GM19240 (cell line): Measurements from ENCODE around the gene ZNF302.

Experiments
- DNase-seq: peaks from one replicate; pipeline ENCODE4 v3.0.0; 2011; ENCODE audit warnings: low spot score; ENCODE audit not compliant: insufficient read length

ZNF302 gene

GRCh38 chr19:34731964-34732363, 54.5 kb downstream of the ZNF302 start:
- DNase-seq = no peak

DNA sequence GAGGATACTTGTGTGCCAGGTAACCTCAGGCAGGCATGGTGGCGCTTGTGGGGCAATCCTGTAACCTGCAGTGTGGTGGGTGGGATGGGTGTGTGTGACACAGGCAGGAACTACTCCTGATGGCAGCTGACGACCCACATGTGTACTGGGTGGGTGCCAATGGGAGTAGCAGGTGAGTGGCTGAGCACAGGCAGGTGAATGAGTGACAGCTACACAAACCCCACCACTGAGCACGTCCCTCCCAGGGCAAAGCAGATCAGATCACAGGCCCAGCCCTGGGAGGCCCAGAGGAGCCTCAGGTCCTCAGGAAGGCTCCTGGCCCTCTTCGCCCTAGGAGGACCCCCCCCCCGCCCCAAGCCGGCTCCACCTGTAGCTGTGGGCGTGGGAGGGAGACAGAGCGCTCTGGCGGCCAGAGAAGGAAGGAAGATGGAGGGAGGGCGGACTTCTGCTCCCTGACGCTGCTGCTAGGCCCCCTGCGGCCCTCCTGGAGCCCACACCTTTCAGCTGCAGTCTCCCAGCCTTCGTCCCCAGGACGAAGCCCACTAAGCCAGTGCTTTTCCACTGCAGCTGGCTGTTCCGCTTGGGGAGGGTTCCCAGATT, 55.2 kb downstream of the ZNF302 start:
- DNase-seq = no peak

DNA sequence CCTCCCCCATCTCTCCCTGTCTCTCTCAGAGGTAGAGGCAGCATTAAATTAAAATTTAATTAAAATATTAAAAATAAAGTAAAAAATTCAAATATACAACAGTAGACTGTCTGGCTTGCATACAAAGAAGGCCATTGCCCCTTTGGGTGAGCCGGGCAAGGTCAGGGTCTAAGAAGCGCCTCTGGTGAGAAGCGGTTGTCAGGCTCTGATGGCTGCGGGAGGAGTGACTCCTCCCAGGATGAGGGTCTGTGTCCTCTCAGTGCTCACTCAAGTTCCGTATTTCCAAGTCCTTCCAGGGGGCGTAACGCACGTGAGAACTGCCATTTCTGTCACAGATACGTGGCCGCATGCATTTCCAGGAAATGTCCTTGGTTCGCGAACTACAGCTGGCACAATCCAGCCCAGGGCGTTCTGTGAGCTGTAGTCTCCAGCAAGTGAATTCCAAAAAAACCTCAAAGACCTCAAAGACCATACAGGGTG, 55.8 kb downstream of the ZNF302 start:
- DNase-seq = no peak

GRCh38 chr19:34733746-34734536, 56.5 kb downstream of the ZNF302 start, which contains the start of gene ZNF181:
ZNF181 (plus strand) TSS chr19:34734243; CDS start chr19:34735038, 795 bp downstream.
- DNase-seq = peak; percentile 43

- no peak for DNase-seq
Measured at GRCh38 chr19:34734537-34735103, 57.1 kb downstream of the ZNF302 start.
